ENCODE measurements around the gene FLYWCH1.

DNA sequence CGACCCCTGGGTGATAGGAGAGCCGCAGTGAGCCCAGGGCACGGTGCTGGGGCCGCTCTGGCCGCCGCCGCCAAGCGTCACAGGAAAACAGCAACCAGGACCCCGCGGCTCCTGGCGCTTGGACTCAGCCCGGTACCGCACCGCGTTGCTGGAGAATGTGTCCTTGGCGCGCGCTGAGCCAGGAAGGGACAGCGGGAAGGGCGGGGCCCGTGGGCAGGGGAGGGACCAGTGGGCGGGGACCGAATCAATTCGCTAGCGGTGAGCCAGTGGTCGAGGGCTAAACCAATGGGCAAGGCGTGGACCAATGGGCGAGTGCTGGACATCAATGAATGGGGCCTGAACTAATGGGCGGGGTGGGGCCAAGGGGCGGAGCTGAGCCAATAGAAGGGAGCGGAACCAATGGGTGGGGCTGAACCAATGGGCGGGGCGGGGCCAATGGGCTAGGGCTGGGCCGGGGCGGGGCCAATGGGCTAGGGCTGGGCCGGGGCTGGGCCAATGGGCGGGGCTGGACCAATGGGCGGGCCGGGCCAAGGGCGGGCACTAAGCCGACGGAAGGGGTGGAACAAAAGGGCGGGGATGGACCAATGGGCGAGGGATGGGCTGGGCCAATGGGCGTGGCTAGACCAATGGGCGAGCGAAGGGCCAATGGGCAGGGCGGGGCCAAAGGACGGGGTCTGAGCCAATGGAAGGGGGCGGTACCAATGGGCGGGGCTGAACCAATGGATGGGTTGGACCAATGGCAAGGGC, 6.3 kb upstream of the FLYWCH1 start:
- no peak for TF ChIP-seq CTCF (conservative IDR thresholded peaks at IDR 0.05 in 1 of 2, IDR thresholded peaks at IDR 0.05 in 1 of 2; ENCODE audit: low read depth in 1 of 2, low read length in 2 of 2)
- TF ChIP-seq EZH2 (IDR thresholded peaks at IDR 0.05; ENCODE audit: low read length, missing control alignments) = no peak

Measured in fibroblast of lung (primary cell).